GM18502 (cell line): ENCODE results near the gene RFX6.

ENCODE experiments used
- ATAC-seq: cut with Tn5 transposase; IDR thresholded peaks from one replicate; pipeline ENCODE4 v1.9.1; 2021; ENCODE audit warnings: mild to moderate bottlenecking; ENCODE audit not compliant: unreplicated experiment, poor library complexity

The RFX6 gene

DNA sequence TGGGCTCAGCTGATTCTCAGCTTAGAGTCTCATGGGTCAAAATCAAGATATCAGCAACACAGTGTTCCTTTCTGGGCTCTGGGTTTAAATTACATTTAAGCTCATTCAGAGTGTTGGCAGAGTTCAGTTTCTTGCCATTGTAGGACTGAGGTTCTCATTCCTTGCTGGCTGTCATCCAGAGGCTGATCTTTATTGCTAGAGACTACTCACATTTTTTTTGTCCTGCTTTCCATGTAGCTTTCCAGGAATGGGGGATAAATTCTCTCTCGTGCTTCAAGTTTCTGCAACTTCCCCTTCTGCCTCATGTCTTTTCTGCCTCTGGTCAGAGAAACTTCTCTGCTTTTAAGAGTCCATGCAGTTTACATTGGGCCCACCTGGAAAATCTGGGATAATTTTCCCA, 86.9 kb downstream of the RFX6 start:
- ATAC-seq: no peak

DNA sequence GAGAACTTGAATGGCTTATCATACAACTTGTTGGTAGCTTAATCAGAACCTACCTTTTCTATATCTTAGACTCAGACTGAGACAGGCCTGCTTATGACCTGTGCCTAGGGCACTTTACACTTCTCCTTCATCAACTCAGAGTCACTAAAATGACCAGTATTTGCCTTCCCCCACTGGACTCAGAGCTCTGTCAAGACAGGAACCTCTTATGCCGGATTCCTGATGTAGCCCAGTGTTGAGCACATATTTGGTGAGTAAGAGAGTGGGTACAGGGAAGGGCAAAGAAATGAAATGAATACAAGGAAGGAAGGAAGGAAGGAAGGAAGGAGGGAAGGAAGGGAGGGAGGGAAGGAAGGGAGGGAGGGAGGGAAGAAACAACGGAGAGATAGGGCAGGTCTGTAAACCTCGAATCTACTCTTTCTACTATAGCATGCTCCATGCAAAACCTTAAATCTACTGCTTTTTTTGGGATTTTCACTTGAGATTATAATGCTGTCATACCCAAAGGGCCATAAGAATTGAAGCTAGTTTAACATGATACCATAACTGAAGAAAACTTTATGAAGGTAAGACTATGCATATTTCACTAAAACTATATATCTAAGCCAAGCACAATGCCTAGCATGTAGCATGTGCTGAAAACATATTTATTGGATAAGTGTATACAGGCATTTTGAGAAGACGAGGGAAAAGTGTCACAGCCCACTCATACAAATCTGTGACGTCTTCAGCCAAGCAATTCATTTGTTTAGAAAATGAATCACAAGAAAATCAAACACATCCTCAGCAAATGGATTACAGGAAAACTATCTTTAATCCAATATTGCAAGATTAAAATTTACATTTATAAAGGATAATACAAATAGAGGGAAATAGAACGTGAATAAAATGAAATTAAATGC, 89.9 kb downstream of the RFX6 start:
- ATAC-seq: no peak

DNA sequence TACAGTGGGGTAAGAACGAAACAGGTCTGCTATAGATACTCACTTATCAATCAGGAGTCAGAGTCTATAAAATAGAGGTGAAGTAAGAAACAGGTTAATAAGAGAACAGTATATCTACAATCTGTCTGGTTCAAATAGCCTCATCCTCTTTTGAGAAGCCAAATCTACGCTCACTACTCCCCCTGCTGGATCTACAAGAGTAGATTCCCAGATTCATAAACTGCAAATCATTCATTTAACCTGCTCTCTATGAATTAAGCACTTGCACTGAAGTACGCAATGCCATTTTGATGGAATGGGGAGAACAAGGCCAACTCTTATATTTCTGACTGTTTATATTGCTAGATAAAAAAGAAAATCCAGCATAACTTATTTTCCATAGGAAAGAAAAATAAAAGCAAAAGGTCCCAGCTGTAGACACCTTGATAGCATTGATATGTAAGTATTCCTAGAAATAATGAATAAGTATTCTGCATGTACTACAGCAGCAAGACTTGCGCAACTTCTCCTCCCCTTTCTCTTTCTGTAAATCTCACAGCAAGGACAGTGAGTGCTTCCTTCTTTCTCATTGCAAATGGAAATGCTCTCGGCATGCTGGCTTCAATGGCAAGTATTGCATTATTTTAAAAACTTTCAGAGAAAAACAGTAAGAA, 92.3 kb downstream of the RFX6 start:
- peak; percentile 88 for ATAC-seq

- peak; percentile 77 for ATAC-seq
These were observed 94.9 kb downstream of the RFX6 start for GRCh38 chr6:116971959-116972358.

GRCh38 chr6:116973976-116974375, 96.9 kb downstream of the RFX6 start:
- ATAC-seq: no peak

- ATAC-seq: no peak
These were observed 97.7 kb downstream of the RFX6 start for GRCh38 chr6:116974526-116975316.

- ATAC-seq: no peak
These were observed 98.6 kb downstream of the RFX6 start for GRCh38 chr6:116975600-116975999.

GRCh38 chr6:116979560-116979959, 102.5 kb downstream of the RFX6 start:
- ATAC-seq: no peak
